NCI-H2196 (cell line): ENCODE measurements around the gene MS4A18.
"Not testable (repeated sequence)": the region's sequence is repeated elsewhere in the genome, so short reads cannot be mapped to it uniquely, and the experiment has no call there.

Experiments used
- DNase-seq: peaks from one replicate; lab custom pipeline; 2025; ENCODE audit not compliant: unreplicated experiment; lab: John Stamatoyannopoulos, UW

The MS4A18 gene

DNA sequence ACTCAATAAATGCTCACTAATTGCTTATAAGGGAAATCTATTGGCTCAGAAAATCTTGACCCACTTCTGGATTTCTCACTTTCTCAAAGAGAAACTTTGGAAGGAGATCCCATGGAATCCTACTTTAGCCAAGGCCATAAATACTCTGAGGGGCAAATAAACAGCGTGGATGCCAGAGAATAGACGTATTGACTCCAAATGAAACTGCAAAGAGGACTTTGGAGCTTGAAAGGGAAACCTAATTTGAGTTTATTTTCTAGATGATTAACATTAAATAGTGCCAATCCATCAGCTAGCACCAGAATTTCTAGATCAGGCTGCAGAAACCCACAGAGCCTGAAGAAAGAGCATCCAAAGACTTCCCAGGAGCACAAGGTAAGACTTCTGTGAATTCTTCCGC is at the start of gene MS4A18:
TSS of gene MS4A18 (plus strand) at position 301 of the 400 bp plus-strand sequence.
- DNase-seq = no peak

DNA sequence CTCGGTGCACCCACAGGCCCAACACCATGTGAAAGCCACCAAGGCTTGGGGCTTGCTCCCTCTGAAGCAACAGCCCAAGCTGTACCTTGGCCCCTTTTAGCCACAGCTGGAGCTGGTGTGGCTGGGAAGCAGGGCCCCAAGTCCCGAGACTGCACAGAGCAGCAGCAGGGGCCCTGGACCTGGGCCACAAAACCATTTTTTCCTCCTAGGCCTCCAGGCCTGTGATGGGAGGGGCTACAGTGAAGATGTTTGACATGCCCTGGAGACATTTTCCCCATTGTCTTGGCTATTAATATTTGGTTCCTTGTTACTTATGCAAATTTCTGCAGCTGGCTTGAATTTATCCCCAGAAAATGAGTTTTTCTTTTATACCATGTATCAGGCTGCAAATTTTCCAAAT is 46.3 kb upstream of the MS4A18 start:
- not testable (repeated sequence) for DNase-seq

DNA sequence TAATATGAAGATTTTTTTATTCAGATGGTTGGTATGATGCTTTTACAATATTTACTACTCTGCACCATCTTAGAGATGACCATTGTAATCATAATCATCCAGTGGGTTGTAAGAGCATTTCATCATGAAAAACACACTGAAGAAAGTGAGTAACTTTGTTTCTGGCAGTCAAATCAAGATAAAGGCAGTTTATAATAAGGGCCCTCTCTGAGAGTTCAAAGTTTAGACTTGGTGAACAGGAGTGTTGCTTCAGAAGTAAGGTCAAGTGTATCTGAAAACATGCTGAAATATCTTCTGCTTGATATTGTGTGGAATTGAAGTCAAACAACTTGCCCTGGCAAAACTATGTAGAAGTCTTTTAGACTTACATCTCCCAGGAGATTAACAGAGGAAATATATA is 44.6 kb upstream of the MS4A18 start:
- DNase-seq = no peak

DNA sequence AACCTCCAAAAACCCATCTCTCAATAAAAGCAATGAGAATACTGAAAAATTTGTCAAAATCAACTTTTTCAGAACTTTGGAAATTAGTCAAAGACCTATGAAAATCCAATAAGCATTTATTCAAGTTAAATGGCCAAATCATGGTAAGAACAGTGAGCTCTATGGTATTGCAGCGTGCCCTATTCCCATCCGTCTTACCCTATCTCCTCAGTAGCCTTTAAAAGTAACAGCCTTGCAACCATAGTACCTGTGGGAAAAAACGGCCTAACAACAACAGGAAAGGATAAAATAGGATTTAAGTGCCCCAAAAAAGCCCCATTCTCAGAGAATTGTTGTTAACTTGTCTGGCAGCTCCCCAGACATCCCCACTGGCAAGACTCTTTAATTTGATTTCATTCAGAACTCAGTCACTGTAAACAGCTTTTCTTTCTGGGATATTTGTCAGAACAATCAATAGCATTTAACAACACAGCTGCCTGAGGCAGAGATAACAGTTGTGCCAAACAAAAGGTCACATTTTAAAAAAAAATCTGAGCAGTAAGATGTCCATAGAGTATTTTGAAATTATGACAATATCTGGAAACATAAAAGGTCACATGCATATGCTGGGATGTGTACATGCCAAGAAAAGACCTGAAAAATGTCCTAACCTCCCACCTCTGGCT is 43.9 kb upstream of the MS4A18 start:
- no peak for DNase-seq

DNA sequence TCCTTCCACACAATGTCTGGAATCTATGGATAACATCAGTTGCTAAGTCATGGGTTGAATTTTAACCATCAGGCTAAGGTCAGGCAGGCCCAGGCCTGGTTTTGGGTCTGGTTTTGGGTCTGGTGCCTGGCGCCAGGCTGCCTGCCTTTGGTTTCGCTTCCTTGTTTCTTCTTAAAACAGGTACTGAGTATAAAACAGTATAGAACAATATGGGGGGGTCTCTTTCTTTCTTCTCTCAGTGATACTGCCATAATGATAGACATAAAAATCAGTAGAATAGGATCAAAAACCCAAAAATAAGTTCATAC is 40.0 kb upstream of the MS4A18 start:
- not testable (repeated sequence) for DNase-seq

DNA sequence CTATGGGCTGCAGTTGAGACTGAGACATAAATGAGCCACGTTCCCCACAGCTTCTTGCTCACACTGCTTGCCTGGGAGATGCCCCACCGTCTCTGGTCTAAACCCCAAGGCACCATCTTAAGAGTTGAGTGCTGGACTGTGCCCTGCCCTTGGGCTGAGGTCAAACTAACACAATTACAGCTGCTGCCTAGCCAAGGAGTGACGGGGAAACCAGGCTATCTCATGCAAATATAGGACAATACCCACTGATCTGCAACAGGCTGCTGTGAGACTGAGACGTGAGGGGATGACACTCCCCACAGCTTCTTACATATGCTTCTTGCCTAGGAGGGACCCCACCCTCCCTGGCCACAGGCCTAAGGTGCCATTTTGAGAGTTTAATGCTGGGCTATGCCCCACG is 32.9 kb upstream of the MS4A18 start:
- DNase-seq = no peak

DNA sequence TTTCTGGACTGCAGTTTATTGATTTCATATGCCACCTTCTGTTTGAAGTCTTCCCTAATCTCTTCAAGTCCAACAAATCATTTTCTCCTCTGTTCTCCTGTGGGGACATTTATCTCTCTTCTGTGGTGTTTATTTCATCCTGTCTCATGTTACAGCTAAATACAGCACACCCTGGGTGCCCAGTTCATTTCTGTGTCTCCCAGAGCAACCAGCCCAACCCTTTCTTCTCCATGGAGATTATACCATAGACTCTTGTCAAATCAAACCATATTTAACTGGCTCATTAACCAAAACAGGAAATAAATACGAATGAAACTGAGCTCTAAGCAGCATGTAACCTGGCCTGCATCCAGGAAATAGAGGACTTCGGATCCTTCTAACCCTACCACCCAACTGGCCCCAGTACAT is 25.2 kb upstream of the MS4A18 start, which contains the start of gene MS4A8:
TSS of gene MS4A8 (plus strand) at position 329 of the 408 bp plus-strand sequence. CDS start 1,249 bp downstream, outside the sequence.
- peak; percentile 83 for DNase-seq

DNA sequence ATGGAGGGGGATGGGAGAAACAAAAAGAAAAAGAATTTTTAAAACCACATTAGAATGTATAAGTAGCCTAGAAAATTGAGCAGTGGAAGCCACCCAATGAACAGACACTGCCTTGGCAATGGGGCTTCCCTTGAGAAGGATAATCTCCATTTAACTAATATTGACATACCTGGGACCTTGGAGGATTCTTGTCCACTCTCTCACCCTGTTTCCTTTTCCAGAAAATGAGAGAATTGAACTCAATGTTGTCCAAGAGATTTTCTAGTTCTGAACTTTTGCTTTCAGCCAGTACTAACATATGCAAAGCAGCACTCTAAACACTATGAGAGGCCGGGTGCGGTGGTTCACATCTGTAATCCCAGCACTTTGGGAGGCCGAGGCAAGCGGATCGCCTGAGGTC is 24.6 kb upstream of the MS4A18 start:
- no peak for DNase-seq

DNA sequence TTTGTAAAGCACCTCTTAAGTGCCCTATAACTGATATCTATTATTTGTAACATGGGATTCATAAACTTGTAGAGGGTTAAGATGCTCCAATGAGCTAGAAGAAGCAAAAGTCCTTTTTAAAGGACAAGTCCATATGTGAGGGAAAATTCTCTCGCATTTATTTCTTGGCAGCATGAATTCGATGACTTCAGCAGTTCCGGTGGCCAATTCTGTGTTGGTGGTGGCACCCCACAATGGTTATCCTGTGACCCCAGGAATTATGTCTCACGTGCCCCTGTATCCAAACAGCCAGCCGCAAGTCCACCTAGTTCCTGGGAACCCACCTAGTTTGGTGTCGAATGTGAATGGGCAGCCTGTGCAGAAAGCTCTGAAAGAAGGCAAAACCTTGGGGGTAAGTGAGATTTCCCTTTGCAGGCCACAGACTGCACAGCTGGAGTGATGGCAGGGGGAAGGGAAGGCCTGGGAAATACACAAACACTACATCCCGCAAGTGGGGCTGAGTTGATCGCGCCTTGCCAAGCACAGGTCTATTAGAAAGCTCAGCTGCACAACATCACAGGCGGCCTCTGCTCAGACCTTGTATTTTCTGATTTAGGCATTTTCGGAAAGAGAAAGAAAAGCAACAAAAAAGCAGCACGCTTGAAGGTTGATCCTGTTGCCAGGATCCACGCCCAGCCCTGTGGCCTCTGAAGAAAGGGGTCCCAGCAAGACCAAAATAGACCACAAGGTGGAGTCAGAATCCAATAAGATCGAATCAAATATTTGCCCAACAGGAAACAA is 23.6 kb upstream of the MS4A18 start:
- DNase-seq = peak; percentile 56

DNA sequence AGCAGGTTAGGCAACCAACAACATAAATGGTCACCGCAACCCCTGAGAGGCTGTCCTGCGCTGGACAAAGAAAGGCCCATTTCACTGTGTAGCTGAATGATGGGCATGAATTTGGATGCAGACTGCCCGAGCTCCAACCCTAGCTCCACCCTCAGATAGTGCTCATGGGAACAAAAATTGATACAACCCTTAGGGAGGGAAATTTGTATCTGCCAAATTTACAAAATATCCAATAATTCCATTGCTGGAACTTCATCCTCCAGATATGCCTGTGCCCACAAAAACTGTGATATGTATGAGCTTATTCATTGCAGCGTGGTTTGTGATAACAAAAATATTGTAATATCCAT is 23.1 kb upstream of the MS4A18 start:
- DNase-seq = no peak

DNA sequence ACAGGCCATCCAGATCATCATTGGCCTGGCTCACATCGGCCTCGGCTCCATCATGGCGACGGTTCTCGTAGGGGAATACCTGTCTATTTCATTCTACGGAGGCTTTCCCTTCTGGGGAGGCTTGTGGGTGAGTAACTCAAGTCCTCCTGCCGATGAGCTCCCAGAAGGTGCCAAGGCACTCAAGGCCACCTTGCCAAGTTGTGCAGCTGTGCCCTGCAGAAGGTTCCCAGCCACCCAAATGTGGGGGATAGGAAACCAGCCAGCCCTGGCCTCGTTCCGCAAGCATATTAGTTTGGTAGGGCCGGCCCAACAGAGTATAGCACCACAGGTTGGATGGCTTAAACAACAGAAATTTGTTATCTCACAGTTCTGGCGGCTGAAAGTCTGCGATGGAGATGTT is 21.1 kb upstream of the MS4A18 start:
- DNase-seq = no peak

DNA sequence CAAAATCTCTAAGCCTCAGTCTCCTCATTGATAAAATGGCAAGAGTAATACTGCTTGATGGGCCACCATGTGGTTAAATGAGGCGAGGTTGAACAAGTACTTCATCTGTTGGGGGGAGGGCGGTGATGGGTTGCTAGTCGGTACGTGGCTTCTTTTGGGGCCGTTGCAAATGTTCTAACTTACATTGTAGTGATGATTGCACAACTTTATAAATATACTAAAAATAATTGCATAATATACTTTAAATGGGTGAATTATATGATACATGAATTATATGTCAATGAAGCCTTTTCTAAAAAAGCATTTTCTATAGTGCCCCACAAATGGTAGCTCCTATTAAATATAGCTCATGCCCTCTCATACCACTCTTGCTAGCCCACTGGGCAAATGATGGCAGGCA is 18.6 kb upstream of the MS4A18 start:
- DNase-seq = no peak

DNA sequence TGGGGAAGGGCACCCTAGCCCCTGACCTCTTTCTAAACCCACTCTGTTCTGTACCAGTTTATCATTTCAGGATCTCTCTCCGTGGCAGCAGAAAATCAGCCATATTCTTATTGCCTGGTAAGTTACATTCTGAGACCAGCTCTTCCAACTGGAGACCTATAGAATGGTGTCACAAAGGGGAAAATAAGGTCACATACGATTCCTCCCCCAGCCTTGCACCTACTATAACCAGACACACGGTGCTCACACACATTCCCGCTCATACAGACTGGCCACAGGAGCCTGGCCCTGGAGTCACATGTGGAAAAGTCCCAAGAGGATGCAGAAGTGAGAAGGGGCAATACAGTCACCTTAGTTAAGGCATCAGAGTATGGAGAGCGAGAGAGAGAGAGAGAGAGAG is 17.6 kb upstream of the MS4A18 start:
- no peak for DNase-seq

DNA sequence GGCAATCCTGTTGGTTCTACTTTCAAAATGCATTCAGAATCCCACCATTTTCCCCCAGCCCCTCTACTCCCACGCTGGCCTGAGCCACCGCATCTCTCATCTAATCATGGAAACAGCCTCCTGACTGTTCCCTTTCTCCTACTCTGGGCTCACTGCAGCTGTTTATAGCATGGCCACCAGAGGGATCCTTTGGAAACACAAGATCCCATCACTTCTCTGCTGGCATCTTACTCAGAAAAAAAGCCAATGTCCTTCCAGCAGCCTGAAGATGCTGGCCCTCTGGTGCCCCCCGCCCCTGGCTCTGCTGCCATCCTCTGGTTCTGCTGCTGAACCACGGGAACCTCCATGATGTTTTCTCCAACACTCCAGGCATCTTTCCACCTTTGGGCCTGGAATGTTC is 14.0 kb upstream of the MS4A18 start:
- DNase-seq = no peak

DNA sequence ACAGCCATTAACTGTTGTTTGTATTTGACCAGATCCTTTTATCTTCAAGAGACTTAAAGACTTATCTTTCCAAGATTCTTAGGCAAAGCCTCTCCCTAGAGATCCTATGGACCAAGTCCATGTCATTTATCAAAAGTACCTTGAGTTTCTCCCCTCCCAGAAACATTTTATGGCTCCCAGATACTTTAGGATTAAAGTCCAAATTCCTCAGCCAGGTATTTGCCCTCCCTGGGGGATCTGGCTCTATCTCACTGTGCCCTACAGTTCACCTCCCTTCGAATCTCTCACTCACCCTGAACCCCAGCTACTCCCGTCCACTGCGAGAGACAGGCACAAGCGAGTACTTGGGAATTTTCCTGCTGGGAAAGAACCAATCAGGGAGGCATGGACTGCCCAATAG is 13.2 kb upstream of the MS4A18 start:
- no peak for DNase-seq

DNA sequence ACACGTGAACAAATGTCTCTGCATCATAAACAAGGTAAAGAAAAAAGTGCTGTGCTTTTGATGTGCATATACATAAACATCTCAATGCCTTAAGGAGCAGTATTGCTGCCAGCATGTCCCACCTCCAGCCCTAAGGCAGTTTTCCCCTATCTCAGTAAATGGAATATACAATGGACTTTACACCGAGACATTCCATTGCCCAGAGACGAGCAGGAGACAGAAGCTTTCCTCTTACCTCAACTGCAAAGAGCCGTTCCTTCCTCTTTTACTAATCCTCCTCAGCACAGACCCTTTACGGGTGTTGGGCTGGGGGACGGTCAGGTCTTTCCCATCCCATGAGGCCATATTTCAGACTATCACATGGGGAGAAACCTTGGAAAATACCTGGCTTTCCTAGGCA is 11.1 kb upstream of the MS4A18 start:
- not testable (repeated sequence) for DNase-seq

DNA sequence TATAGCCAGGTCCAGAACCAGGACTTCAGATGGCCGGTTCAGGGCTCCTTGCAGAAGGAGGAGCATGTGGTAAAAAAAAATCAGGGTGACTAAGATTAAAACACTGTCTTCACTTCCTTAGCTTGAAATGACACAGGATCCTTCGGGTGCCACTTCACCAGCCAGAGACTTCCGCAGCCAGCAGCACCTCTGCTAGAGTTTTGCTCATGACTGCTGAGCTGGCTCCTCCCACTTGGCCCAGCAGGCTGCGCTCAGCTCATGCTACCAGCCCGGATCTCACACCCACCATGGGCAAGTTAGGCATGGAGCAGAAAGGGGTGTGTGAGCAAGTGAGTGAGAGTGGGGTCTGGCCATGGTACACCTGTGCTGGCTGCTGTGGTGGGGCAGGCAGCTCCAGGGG is 6.6 kb upstream of the MS4A18 start:
- DNase-seq = no peak

DNA sequence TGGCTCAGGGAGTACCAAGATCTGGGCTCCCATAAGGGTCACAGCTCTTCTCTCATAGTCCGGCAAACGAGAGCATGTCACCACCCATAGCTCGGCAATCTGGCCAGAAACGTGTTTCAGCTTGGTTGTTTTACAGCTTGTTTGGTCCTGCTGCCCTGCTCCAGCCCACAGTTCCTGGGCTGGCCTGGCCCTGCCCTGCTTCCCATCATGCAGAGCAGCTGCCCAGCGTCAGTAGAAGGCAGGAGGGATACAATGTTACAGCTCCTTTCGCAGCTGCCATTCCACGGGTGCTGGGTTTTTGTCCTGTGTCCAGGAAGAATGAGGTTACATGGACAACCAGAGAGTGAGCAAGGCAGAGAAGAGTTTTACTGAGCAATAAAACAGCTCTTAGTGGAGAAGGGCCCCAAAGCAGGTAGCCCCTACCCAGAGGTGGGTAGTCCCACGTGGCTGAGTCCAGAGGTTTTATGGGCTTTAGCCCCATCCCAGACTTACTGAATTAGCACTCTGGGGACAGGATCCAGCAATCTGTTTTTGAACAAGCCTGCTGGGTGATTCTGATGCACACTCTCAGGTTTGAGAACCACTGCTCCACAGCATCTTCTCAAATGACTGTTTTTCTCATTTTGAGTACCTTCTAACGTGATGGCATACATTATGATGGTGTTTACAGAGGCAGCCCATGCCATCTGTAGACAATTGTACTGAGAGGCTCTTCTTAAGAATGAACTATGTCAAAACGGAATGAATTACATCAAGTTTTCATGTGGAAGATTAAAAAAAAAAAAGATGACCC is 5.8 kb upstream of the MS4A18 start:
- no peak for DNase-seq

DNA sequence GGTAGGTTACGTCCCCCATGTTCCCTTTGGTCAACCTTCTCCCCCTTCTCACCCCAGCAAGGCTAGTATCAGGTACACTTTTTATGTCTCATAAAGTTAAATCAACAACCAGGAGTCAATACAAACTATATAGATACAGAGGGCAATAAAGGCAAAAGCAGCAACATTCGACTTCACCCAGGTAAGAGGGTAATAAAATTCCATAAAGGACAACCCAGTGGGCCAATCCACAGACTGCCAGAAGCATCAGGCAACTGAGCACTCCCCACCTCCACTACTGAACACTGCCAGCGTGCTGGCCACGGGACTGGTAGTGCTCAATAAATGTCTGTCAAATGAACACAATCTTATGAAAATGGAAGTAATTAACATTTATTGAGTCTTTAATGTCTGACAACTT is 5.1 kb upstream of the MS4A18 start:
- no peak for DNase-seq

DNA sequence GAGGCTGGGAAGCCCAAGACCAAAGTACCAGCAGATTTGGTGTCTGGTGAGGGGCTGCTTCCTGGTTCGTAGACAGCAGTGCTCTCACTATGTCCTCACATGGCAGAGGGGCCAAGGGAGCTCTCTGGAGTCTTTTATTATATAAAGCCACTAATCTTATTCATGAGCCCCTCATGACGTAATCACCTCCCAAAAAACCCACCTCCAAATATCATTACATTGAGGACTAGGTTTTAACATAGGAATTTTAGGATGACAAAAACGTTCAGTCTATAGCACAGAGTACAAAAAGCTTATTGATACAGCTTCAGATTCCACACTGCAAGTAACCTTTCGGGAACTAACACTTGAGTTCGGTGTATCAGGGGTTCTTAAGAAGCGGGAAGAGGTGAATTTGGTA is 4.1 kb upstream of the MS4A18 start:
- DNase-seq = no peak

DNA sequence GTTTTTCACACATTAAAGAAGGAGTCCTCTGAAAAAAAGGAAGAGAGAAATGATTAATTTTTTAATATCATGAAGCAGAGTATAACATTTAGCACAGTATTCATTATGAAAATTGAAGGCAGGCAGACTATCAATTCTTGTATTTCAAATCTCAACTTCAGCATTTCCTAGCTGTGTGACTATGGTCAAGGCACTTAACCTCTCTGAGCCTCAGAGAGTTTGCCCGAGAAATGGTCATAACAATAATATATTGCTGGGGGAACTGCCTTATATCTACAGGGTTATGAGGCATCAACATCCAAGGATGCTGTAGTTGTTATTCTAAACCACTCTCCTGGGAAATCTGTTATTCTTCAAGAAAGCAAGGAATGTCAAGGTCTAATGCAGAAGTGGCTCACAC is 1.1 kb downstream of the MS4A18 start:
- DNase-seq = no peak

DNA sequence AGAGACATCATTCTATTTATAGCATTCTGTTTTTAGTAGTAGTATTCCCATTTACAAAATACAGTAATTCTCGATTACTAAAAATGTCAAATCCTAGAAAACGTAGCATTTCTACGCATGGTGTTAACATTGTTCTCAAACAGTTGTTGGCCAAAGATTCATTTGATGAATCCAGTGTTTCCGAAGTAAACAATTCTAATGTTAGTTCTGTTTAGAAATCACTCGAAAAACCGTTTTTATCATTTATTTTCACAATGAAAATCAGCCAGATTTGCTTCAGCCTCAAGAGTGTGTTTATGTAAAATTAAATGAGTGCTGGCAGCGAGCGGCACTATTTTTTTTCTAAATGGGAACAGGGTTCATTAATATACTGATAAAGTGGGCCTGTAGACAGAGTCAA is 7.1 kb downstream of the MS4A18 start:
- DNase-seq = no peak
